Keratinocyte (primary cell): ENCODE data around the gene LDLRAD4. TPM values are rescaled to one million over a fixed set of nuclear protein-coding genes. Genes with fewer than 3 reads are reported as not detected.

ENCODE experiments used
- DNase-seq: peaks from one replicate; pipeline ENCODE4 v3.0.0-alpha.2; 2011; ENCODE audit warnings: low read depth, missing footprints, low spot score
- FAIRE-seq: peaks from 2 replicates; lab custom pipeline; 2011; peaks lifted over from hg19 to GRCh38; lab: Jason Lieb, UNC
- H2AFZ ChIP-seq: 2 replicates; pipeline ENCODE4 v1.6.0; 2012; ENCODE audit warnings: low read length, control low read depth, inconsistent platforms; ENCODE audit not compliant: control insufficient read depth
- H3K27ac ChIP-seq: 2 replicates; pipeline ENCODE4 v1.5.1; 2011; ENCODE audit warnings: low read length; ENCODE audit not compliant: control insufficient read depth, insufficient read depth
- H3K27me3 ChIP-seq: 3 replicates; pipeline ENCODE4 v1.6.0; 2011; ENCODE audit warnings: low read length; ENCODE audit not compliant: control insufficient read depth, insufficient read depth; ENCODE audit errors: extremely low read depth
- H3K36me3 ChIP-seq, 2 experiments: 2 replicates in 1 of 2; 3 replicates in 1 of 2; pipeline ENCODE4 v1.5.1; 2011; ENCODE audit warnings: low read length in 2 of 2, mild to moderate bottlenecking in 1 of 2; ENCODE audit not compliant: control insufficient read depth in 2 of 2, insufficient read depth in 2 of 2; ENCODE audit errors: extremely low read depth in 1 of 2
- H3K4me1 ChIP-seq: 3 replicates; pipeline ENCODE4 v1.5.1; 2011; ENCODE audit warnings: low read length; ENCODE audit not compliant: control insufficient read depth, insufficient read depth; ENCODE audit errors: extremely low read depth
- H3K4me2 ChIP-seq: 3 replicates; pipeline ENCODE4 v1.6.0; 2011; ENCODE audit warnings: low read depth, low read length; ENCODE audit not compliant: control insufficient read depth, insufficient read depth; ENCODE audit errors: extremely low read depth
- H3K4me3 ChIP-seq, 3 experiments: fragments of 200-600 bp in 1 of 3; sonication (generic) in 1 of 3; 2 replicates in 2 of 3; 3 replicates in 1 of 3; pipeline ENCODE4 v1.5.1; 2011 to 2016; ENCODE audit warnings: low read length in 3 of 3, mild to moderate bottlenecking in 3 of 3, control low read depth in 2 of 3, inconsistent platforms in 1 of 3, low read depth in 1 of 3, mixed read lengths in 1 of 3, mixed run types in 1 of 3, moderate library complexity in 1 of 3; ENCODE audit not compliant: control insufficient read depth in 2 of 3, insufficient read depth in 2 of 3; ENCODE audit errors: extremely low read depth in 1 of 3
- H3K79me2 ChIP-seq: 2 replicates; pipeline ENCODE4 v1.6.0; 2012; ENCODE audit warnings: low read length; ENCODE audit not compliant: control insufficient read depth, insufficient read depth
- H3K9ac ChIP-seq: 3 replicates; pipeline ENCODE4 v1.6.0; 2011; ENCODE audit warnings: low read length; ENCODE audit not compliant: control insufficient read depth, insufficient read depth; ENCODE audit errors: extremely low read depth
- H3K9me1 ChIP-seq: 3 replicates; pipeline ENCODE4 v1.6.0; 2011; ENCODE audit warnings: low read length; ENCODE audit not compliant: control insufficient read depth, insufficient read depth; ENCODE audit errors: extremely low read depth
- H3K9me3 ChIP-seq: 2 replicates; pipeline ENCODE4 v1.5.1; 2012; ENCODE audit warnings: low read depth, low read length; ENCODE audit not compliant: control insufficient read depth
- H4K20me1 ChIP-seq: 3 replicates; pipeline ENCODE4 v1.6.0; 2011; ENCODE audit warnings: low read length; ENCODE audit not compliant: control insufficient read depth, insufficient read depth; ENCODE audit errors: extremely low read depth
- CTCF ChIP-seq, 3 experiments: IDR thresholded peaks in 1 of 3; conservative IDR thresholded peaks in 1 of 3; optimal IDR thresholded peaks in 1 of 3; 2 replicates in 2 of 3; 3 replicates in 1 of 3; pipeline versions ENCODE3 to v1.5.1; 2011; ENCODE audit warnings: low read length in 3 of 3, mild to moderate bottlenecking in 3 of 3, moderate library complexity in 2 of 3, control low read depth in 1 of 3, inconsistent platforms in 1 of 3; ENCODE audit not compliant: insufficient read depth in 2 of 3; ENCODE audit errors: extremely low read depth in 1 of 3
- EZH2 ChIP-seq: IDR thresholded peaks from one replicate; pipeline ENCODE4 v1.6.1; 2012; ENCODE audit warnings: inconsistent platforms, mild to moderate bottlenecking, low read length, moderate library complexity
- dilution Hi-C: fragments of 300-500 bp; cut with MboI; formaldehyde crosslinking; loops from one replicate; pipeline ENCODE4 v1.7.0; 2020; ENCODE audit warnings: low sequenced_read_pairs; ENCODE audit not compliant: extremely low pct_ligation_motif_present
- polyA plus RNA-seq, 5 experiments: library from polyadenylated mRNA; depleted of rRNA in 3 of 5; stranded (reverse) in 3 of 5; stranded (forward) in 1 of 5; unstranded in 1 of 5; fragments of >200 nt; gene quantifications; 1 replicate in 1 of 5; 2 replicates in 3 of 5; 3 replicates in 1 of 5; pipeline versions ENCODE4 v1.2.1 to v1.2.3, GENCODE V29; 2011 to 2012; ENCODE audit warnings: missing spikeins in 2 of 5, low read depth in 1 of 5, low replicate concordance in 1 of 5

Gene LDLRAD4
- polyA plus RNA-seq, 1 donor (not counting 4 experiments of a cell fraction or from before 2014, with no cell fraction given): not detected

DNA sequence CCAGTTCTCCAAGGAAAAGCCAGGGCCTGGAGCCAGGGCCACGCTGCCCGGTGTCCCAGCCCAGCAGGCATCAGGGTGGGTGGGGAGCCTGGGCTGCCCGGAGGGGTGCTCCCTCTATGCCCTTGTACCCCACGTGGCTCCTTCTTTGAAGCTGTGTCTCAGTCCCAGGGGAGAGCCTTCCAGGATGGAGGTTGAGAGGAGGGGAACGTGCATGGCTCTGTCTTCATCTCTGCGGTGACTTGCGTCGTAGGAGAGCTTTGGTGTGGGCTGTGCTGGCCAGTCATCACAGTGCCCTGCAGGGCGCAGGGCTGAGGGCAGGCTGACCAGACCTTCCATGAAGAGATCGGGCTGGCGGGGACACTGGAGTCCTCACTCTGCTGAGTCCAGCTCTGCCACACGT, 197.2 kb downstream of the LDLRAD4 start:
- FAIRE-seq (no peak), DNase-seq (no peak)
- Histone ChIP-seq H3K27me3 (no peaks in the 10 kb centered on the region), H3K79me2 (no peaks in the 10 kb centered on the region), H3K9ac (no peak overlapping the region), H3K4me1 (no peaks in the 10 kb centered on the region), H3K4me2 (no peak overlapping the region), H4K20me1 (no peaks in the 10 kb centered on the region), H3K27ac (no peak overlapping the region), H3K9me3 (no peaks in the 10 kb centered on the region), H3K36me3 (no peaks in the 10 kb centered on the region), H2AFZ (no peak overlapping the region), H3K4me3 (no peak overlapping the region), H3K9me1 (no peaks in the 10 kb centered on the region)
- dilution Hi-C loops: no loop called here
- TF ChIP-seq CTCF (optimal IDR thresholded peaks at IDR 0.05 in 1 of 3, IDR thresholded peaks at IDR 0.05 in 1 of 3, conservative IDR thresholded peaks at IDR 0.05 in 1 of 3; ENCODE audit: extremely low read depth in 1 of 3, insufficient read depth in 2 of 3, low read length in 3 of 3): no peak
- TF ChIP-seq EZH2: no peak

DNA sequence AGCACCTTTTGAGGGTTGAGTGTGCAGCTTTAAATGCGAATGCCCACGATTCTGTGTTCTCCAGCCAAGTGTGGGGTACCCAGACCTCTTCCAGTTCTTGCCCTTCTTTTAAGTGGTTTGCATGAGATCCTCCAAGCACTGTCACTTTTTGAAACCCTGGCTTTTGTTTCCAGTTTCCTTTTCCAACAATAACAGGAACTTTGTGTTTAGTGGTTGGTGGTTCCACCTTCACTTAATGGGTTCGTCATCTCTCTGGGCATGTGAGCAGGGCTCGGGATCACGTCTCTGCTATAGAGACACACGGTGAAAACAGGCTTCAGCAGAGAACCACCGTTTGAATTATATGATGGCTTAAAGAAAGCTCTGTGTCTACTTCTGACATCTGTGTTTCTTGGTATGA, 197.6 kb downstream of the LDLRAD4 start:
- no peaks in the 10 kb centered on the region for H3K4me1 ChIP-seq
- dilution Hi-C loops: no loop called here
- H3K36me3 ChIP-seq: no peaks in the 10 kb centered on the region
- no peak overlapping the region for H3K9ac ChIP-seq
- TF ChIP-seq EZH2 (no peak), CTCF (optimal IDR thresholded peaks at IDR 0.05 in 1 of 3, IDR thresholded peaks at IDR 0.05 in 1 of 3, conservative IDR thresholded peaks at IDR 0.05 in 1 of 3; ENCODE audit: extremely low read depth in 1 of 3, insufficient read depth in 2 of 3, low read length in 3 of 3) (no peak)
- no peak for FAIRE-seq
- H3K9me1 ChIP-seq: no peaks in the 10 kb centered on the region
- H3K4me2 ChIP-seq: no peak overlapping the region
- no peak overlapping the region for H3K27ac ChIP-seq
- no peaks in the 10 kb centered on the region for H3K9me3 ChIP-seq
- H2AFZ ChIP-seq: no peak overlapping the region
- H4K20me1 ChIP-seq: no peaks in the 10 kb centered on the region
- no peaks in the 10 kb centered on the region for H3K79me2 ChIP-seq
- H3K27me3 ChIP-seq: no peaks in the 10 kb centered on the region
- no peak for DNase-seq
- H3K4me3 ChIP-seq: no peak overlapping the region
